WTC11 (cell line): Measurements from ENCODE around the gene SULT2B1. TPM values are rescaled to one million over a fixed set of nuclear protein-coding genes. Genes with fewer than 3 reads are reported as not detected.

Source experiments
- ATAC-seq: fragments of 200-7000 bp; cut with Tn5 transposase; 2 replicates; pipeline ENCODE4 v1.10.0; 2021; ENCODE audit warnings: mild to moderate bottlenecking, moderate library complexity
- CTCF ChIA-PET: fragments of 300-600 bp; sonication (Branson Sonifier 250); formaldehyde crosslinking; loops from one replicate; lab custom pipeline; 2021; ENCODE audit warnings: antibody characterized with exemption; lab: Charles Lee
- POLR2A ChIA-PET: fragments of 350-600 bp; sonication (Branson Sonifier 250); formaldehyde crosslinking; loops from one replicate; lab custom pipeline; 2021; ENCODE audit warnings: antibody characterized with exemption; lab: Charles Lee
- DNase-seq: peaks from one replicate; pipeline ENCODE4 v3.0.0; 2021; ENCODE audit warnings: low spot score
- H3K27ac Mint-ChIP-seq: 2 replicates; pipeline ENCODE4 v1.8.0; 2021; ENCODE audit warnings: mixed read lengths
- H3K27me3 Mint-ChIP-seq: 2 replicates; pipeline ENCODE4 v1.8.0; 2021; ENCODE audit warnings: low read depth, mild to moderate bottlenecking, moderate library complexity, mixed read lengths
- H3K36me3 Mint-ChIP-seq: 2 replicates; pipeline ENCODE4 v1.8.0; 2021; ENCODE audit warnings: mixed read lengths
- H3K4me1 Mint-ChIP-seq: 2 replicates; pipeline ENCODE4 v1.8.0; 2022; ENCODE audit warnings: mixed read lengths
- H3K4me3 Mint-ChIP-seq: 2 replicates; pipeline ENCODE4 v1.8.0; 2021; ENCODE audit warnings: mild to moderate bottlenecking, moderate library complexity, mixed read lengths
- H3K9me3 Mint-ChIP-seq: 2 replicates; pipeline ENCODE4 v1.8.0; 2021; ENCODE audit warnings: mixed read lengths
- ATF1 ChIP-seq: sonication (generic); formaldehyde crosslinking; IDR thresholded peaks from 2 replicates; pipeline ENCODE4 v1.8.1; 2023; ENCODE audit warnings: mild to moderate bottlenecking, moderate library complexity, missing genetic modification reagents
- CREB1 ChIP-seq: sonication (generic); formaldehyde crosslinking; IDR thresholded peaks from 2 replicates; pipeline ENCODE4 v1.8.0; 2023; ENCODE audit warnings: mild to moderate bottlenecking, missing genetic modification reagents
- ESRRA ChIP-seq: sonication (generic); formaldehyde crosslinking; IDR thresholded peaks from 2 replicates; pipeline ENCODE4 v1.8.1; 2022; ENCODE audit warnings: mild to moderate bottlenecking, missing genetic modification reagents, borderline replicate concordance
- FOXJ3 ChIP-seq: sonication (generic); formaldehyde crosslinking; IDR thresholded peaks from 2 replicates; pipeline ENCODE4 v1.9.0; 2021; ENCODE audit warnings: missing genetic modification reagents, mild to moderate bottlenecking, borderline replicate concordance
- FOXK1 ChIP-seq: sonication (generic); formaldehyde crosslinking; IDR thresholded peaks from 2 replicates; pipeline ENCODE4 v1.8.0; 2022; ENCODE audit warnings: mild to moderate bottlenecking, moderate library complexity, missing genetic modification reagents
- FOXP1 ChIP-seq: sonication (generic); formaldehyde crosslinking; IDR thresholded peaks from 2 replicates; pipeline ENCODE4 v1.8.0; 2022; ENCODE audit warnings: missing genetic modification reagents, mild to moderate bottlenecking, moderate library complexity, borderline replicate concordance
- FOXP4 ChIP-seq: sonication (generic); formaldehyde crosslinking; IDR thresholded peaks from 2 replicates; pipeline ENCODE4 v1.8.0; 2022; ENCODE audit warnings: mild to moderate bottlenecking, missing genetic modification reagents
- GABPB1 ChIP-seq: sonication (generic); formaldehyde crosslinking; IDR thresholded peaks from 2 replicates; pipeline ENCODE4 v1.8.1; 2023; ENCODE audit warnings: mild to moderate bottlenecking, missing genetic modification reagents
- GRHL2 ChIP-seq: fragments of 250-450 bp; sonication (Bioruptor Pico); IDR thresholded peaks from 2 replicates; pipeline ENCODE4 v1.8.0; 2022; ENCODE audit warnings: mild to moderate bottlenecking, moderate library complexity; ENCODE audit not compliant: insufficient replicate concordance, severe bottlenecking
- HMGA2 ChIP-seq: fragments of 250-450 bp; sonication (Bioruptor Pico); IDR thresholded peaks from 2 replicates; pipeline ENCODE4 v1.4.0; 2021; ENCODE audit warnings: mild to moderate bottlenecking, moderate library complexity
- MYBL2 ChIP-seq: sonication (generic); formaldehyde crosslinking; IDR thresholded peaks from 2 replicates; pipeline ENCODE4 v1.8.1; 2023; ENCODE audit warnings: mild to moderate bottlenecking, moderate library complexity, missing genetic modification reagents
- NR1H2 ChIP-seq: sonication (generic); formaldehyde crosslinking; IDR thresholded peaks from 2 replicates; pipeline ENCODE4 v1.9.0; 2021; ENCODE audit warnings: mild to moderate bottlenecking, moderate library complexity, missing genetic modification reagents
- NR2C2 ChIP-seq: sonication (generic); formaldehyde crosslinking; IDR thresholded peaks from 2 replicates; pipeline ENCODE4 v1.8.0; 2022; ENCODE audit warnings: mild to moderate bottlenecking, missing genetic modification reagents
- OVOL2 ChIP-seq: fragments of 250-450 bp; sonication (Bioruptor Pico); IDR thresholded peaks from 2 replicates; pipeline ENCODE4 v1.9.0; 2021; ENCODE audit warnings: mild to moderate bottlenecking, borderline replicate concordance
- SMAD4 ChIP-seq: sonication (generic); formaldehyde crosslinking; IDR thresholded peaks from 2 replicates; pipeline ENCODE4 v1.8.0; 2022; ENCODE audit warnings: mild to moderate bottlenecking, missing genetic modification reagents
- TCF7 ChIP-seq: sonication (generic); formaldehyde crosslinking; IDR thresholded peaks from 2 replicates; pipeline ENCODE4 v1.8.0; 2022; ENCODE audit warnings: mild to moderate bottlenecking, low read depth, missing genetic modification reagents, moderate library complexity
- TEAD1 ChIP-seq: sonication (generic); formaldehyde crosslinking; IDR thresholded peaks from 2 replicates; pipeline ENCODE4 v1.8.0; 2022; ENCODE audit warnings: mild to moderate bottlenecking, missing genetic modification reagents
- TEAD4 ChIP-seq: sonication (generic); formaldehyde crosslinking; IDR thresholded peaks from 2 replicates; pipeline ENCODE4 v1.8.0; 2022; ENCODE audit warnings: mild to moderate bottlenecking, missing genetic modification reagents
- ZNF121 ChIP-seq: sonication (generic); formaldehyde crosslinking; IDR thresholded peaks from 2 replicates; pipeline ENCODE4 v1.8.0; 2023; ENCODE audit warnings: missing genetic modification reagents
- ZNF263 ChIP-seq: sonication (generic); formaldehyde crosslinking; IDR thresholded peaks from 2 replicates; pipeline ENCODE4 v1.8.1; 2022; ENCODE audit warnings: low read depth, mild to moderate bottlenecking, moderate library complexity, missing genetic modification reagents
- ZNF416 ChIP-seq: fragments of 250-450 bp; sonication (Bioruptor Pico); IDR thresholded peaks from 2 replicates; pipeline ENCODE4 v1.9.0; 2021; ENCODE audit warnings: mild to moderate bottlenecking, inconsistent platforms
- ZNF532 ChIP-seq: fragments of 250-450 bp; sonication (Bioruptor Pico); IDR thresholded peaks from 2 replicates; pipeline ENCODE4 v1.9.0; 2021; ENCODE audit warnings: mild to moderate bottlenecking, borderline replicate concordance
- total RNA-seq: library from RNA; stranded (reverse); gene quantifications from 3 replicates; pipeline ENCODE4 v1.2.3, GENCODE V29; 2021
- TF ChIP-seq, protein P1 (sequence below): fragments of 250-450 bp; sonication (Bioruptor Pico); IDR thresholded peaks from 2 replicates; pipeline ENCODE4 v2.1.2; 2022; ENCODE audit warnings: mild to moderate bottlenecking, moderate library complexity

Gene SULT2B1
- total RNA-seq, 1 experiment from 2014 or later = 0.96 TPM

GRCh38 chr19:48642862-48643261 is 90.9 kb downstream of the SULT2B1 start:
- no peak for DNase-seq
- no peaks in the 10 kb centered on the region for H3K9me3 Mint-ChIP-seq
- H3K27ac Mint-ChIP-seq = no peak overlapping the region
- H3K36me3 Mint-ChIP-seq = peaks cover 9% of the 10 kb centered on the region; the same call in 1 of the 2 replicates
- no peak for TF ChIP-seq MYBL2
- peak; percentile 58; the same call in 1 of the 2 replicates for TF ChIP-seq ZNF121 (CRISPR knock-in tag)
- ChIA-PET CTCF (no interaction called here), POLR2A (no interaction called here)
- no peak overlapping the region for H3K4me3 Mint-ChIP-seq
- no peak for ATAC-seq
- H3K27me3 Mint-ChIP-seq = peaks cover 6% of the 10 kb centered on the region
- peaks cover 27% of the 10 kb centered on the region for H3K4me1 Mint-ChIP-seq

- ATAC-seq (no peak), DNase-seq (no peak)
- Mint-ChIP-seq H3K4me3 (peak overlapping the region; percentile 85), H3K4me1 (peaks cover 16% of the 10 kb centered on the region), H3K9me3 (no peaks in the 10 kb centered on the region), H3K27me3 (peaks cover 6% of the 10 kb centered on the region), H3K27ac (no peak overlapping the region), H3K36me3 (peaks cover 5% of the 10 kb centered on the region; the same call in 1 of the 2 replicates)
- CTCF ChIA-PET = interaction anchor here (1.2 to 2.4 kb wide), 12 partner anchors 14 to 349 kb away, joined by 3 to 41 read pairs (median 12); partner anchors contain the start of genes FUT2, GYS1, HSD17B14 and IZUMO1
- POLR2A ChIA-PET = interaction anchor here (1.7 to 2.7 kb wide), 4 partner anchors 10 to 80 kb away, joined by 6 to 20 read pairs (median 8); partner anchors contain the start of gene FAM83E
- TF ChIP-seq FOXP1 = no peak
- TF ChIP-seq ZNF532 (CRISPR knock-in tag) = no peak
- TF ChIP-seq FOXP4 (CRISPR knock-in tag) = no peak
- no peak for TF ChIP-seq FOXK1 (CRISPR knock-in tag)
- TF ChIP-seq TCF7 (CRISPR knock-in tag) = no peak
- TF ChIP-seq ZNF416 = no peak
- TF ChIP-seq ZNF263 = no peak
- TF ChIP-seq GABPB1 (CRISPR knock-in tag) = no peak
- TF ChIP-seq NR2C2 = no peak
- TF ChIP-seq CREB1 (CRISPR knock-in tag) = no peak
- no peak for TF ChIP-seq TEAD1 (CRISPR knock-in tag)
Observed at GRCh38 chr19:48644355-48644754, 92.4 kb downstream of the SULT2B1 start.

DNA sequence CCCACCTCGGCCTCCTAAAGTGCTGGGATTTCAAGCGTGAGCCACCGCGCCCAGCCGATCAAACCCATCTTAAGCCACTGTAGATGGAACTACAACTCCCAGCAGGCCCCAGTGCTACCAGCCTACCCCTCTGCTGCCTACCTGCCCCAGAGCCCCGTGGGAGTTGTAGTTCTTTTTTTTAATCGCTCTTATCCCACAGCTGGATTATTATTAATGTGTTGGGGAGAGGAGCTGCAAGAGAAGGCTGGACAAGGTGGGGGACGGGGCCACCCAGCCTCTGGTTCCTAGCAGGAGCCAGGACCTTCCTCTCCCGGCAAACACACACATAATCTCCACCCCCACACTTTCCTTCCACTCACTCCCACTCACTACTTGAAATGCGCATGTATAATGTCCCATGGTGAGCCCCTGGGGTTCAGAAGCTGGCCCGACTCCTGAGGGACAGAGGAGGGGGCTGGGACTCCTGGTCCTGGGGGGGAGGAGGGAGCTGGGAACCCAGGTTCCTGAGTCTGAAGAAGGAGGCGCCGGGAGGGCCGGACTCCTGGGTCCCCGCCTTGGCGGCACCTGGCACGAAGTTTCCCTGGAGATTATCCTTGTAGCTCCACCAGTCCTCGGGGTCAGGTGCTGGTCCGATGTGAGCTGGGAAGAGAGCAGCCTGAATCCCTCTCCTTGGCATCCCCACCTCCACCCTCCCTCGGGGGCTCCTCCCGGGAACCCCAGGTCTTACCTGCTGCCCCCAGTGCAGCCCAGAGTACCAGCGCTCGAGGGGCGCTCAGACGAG is 93.1 kb downstream of the SULT2B1 start:
- peaks cover 3% of the 10 kb centered on the region; the same call in 1 of the 2 replicates for H3K36me3 Mint-ChIP-seq
- peaks cover 3% of the 10 kb centered on the region for H3K27me3 Mint-ChIP-seq
- H3K4me1 Mint-ChIP-seq = peaks cover 11% of the 10 kb centered on the region
- ChIA-PET POLR2A (interaction anchor here (0.6 to 2.7 kb wide), 12 partner anchors 11 to 165 kb away, joined by 3 to 20 read pairs (median 6); partner anchors contain the start of genes BCAT2, FAM83E, FUT2 and SPHK2), CTCF (interaction anchor here (0.6 to 2.4 kb wide), 38 partner anchors 8 to 348 kb away, joined by 3 to 41 read pairs (median 6); partner anchors contain the start of genes BCAT2, DBP, FUT2 and GYS1)
- peak overlapping the region; percentile 85 for H3K4me3 Mint-ChIP-seq
- H3K9me3 Mint-ChIP-seq = no peaks in the 10 kb centered on the region
- ATAC-seq (peak; percentile 58), DNase-seq (peak; percentile 80)
- H3K27ac Mint-ChIP-seq = peak overlapping the region; percentile 82; the same call in 1 of the 2 replicates
- TF ChIP-seq GRHL2 (no peak), FOXJ3 (CRISPR knock-in tag) (no peak), GABPB1 (CRISPR knock-in tag) (no peak), HMGA2 (no peak), ESRRA (no peak), ATF1 (no peak), TEAD4 (CRISPR knock-in tag) (no peak), NR1H2 (no peak), OVOL2 (CRISPR knock-in tag) (no peak), SMAD4 (CRISPR knock-in tag) (no peak)
- TF ChIP-seq, protein P1, sequence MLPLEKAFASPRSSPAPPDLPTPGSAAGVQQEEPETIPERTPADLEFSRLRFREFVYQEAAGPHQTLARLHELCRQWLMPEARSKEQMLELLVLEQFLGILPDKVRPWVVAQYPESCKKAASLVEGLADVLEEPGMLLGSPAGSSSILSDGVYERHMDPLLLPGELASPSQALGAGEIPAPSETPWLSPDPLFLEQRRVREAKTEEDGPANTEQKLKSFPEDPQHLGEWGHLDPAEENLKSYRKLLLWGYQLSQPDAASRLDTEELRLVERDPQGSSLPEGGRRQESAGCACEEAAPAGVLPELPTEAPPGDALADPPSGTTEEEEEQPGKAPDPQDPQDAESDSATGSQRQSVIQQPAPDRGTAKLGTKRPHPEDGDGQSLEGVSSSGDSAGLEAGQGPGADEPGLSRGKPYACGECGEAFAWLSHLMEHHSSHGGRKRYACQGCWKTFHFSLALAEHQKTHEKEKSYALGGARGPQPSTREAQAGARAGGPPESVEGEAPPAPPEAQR = 0 out of 2 replicates have a peak, but pooled peaks have one; percentile 56
